ENCODE measurements around the gene EDN3.

GRCh38 chr20:59322081-59322480 lies 21.7 kb downstream of the EDN3 start:
- TF ChIP-seq ZNF398 (tag by site-specific recombination; IDR thresholded peaks at IDR 0.05) (no peak), CTCF (tag by site-specific recombination; IDR thresholded peaks at IDR 0.05) (no peak), KLF1 (tag by site-specific recombination; IDR thresholded peaks at IDR 0.05) (no peak), SCRT2 (tag by site-specific recombination; IDR thresholded peaks at IDR 0.05) (no peak), ZNF112 (tag by site-specific recombination; IDR thresholded peaks at IDR 0.05) (no peak), ZNF660 (tag by site-specific recombination; IDR thresholded peaks at IDR 0.05) (no peak)

All from HEK293 (cell line).